K562 (cell line): Measurements from ENCODE around the gene TMEM156. TPM values are rescaled to one million over a fixed set of nuclear protein-coding genes. Genes with fewer than 3 reads are reported as not detected.

Source experiments
- ARID3A ChIP-seq: IDR thresholded peaks from 2 replicates; pipeline ENCODE4 v1.6.1; 2012; ENCODE audit warnings: low read depth, low read length, improper control_type of control experiment, borderline replicate concordance
- BCOR ChIP-seq: fragments of 450-650 bp; IDR thresholded peaks from 2 replicates; pipeline ENCODE4 v1.6.1; 2016
- CBFB ChIP-seq: sonication (generic); formaldehyde crosslinking; IDR thresholded peaks from 2 replicates; pipeline ENCODE4 v1.4.0; 2020; ENCODE audit warnings: mild to moderate bottlenecking, missing genetic modification reagents
- ELK1 ChIP-seq: sonication (generic); formaldehyde crosslinking; IDR thresholded peaks from 2 replicates; pipeline ENCODE4 v1.8.1; 2022; ENCODE audit warnings: missing genetic modification reagents
- HDAC2 ChIP-seq: fragments of 450-650 bp; IDR thresholded peaks from 2 replicates; pipeline ENCODE4 v1.6.1; 2016; ENCODE audit warnings: mild to moderate bottlenecking
- HNRNPL ChIP-seq: fragments of 200-400 bp; formaldehyde crosslinking; IDR thresholded peaks from 2 replicates; pipeline ENCODE4 v1.6.1; 2017; ENCODE audit warnings: low read depth, mild to moderate bottlenecking, low read length
- HNRNPUL1 ChIP-seq: fragments of 200-400 bp; formaldehyde crosslinking; IDR thresholded peaks from 2 replicates; pipeline ENCODE4 v1.6.1; 2017; ENCODE audit warnings: low read length
- KDM1A ChIP-seq, 2 experiments: fragments of 450-650 bp; IDR thresholded peaks; 2 replicates each; pipeline ENCODE4 v1.6.1; 2016; ENCODE audit warnings: mild to moderate bottlenecking in 2 of 2
- MEF2D ChIP-seq: conservative IDR thresholded peaks from 2 replicates; pipeline ENCODE4 v1.6.1; 2016; ENCODE audit warnings: low read depth, missing genetic modification characterization, missing compliant biosample characterization
- POLR2B ChIP-seq: fragments of 450-650 bp; IDR thresholded peaks from 2 replicates; pipeline ENCODE4 v1.6.1; 2018; ENCODE audit warnings: low read depth; ENCODE audit not compliant: partially characterized antibody
- PTBP1 ChIP-seq: fragments of 200-400 bp; formaldehyde crosslinking; IDR thresholded peaks from 2 replicates; pipeline ENCODE4 v1.6.1; 2017; ENCODE audit warnings: low read depth, low read length
- RBBP5 ChIP-seq: fragments of 200-600 bp; sonication (generic); IDR thresholded peaks from 2 replicates; pipeline ENCODE4 v1.6.1; 2012; ENCODE audit warnings: borderline replicate concordance, mild to moderate bottlenecking, low read length, control low read depth, inconsistent platforms; ENCODE audit not compliant: insufficient read depth, poor library complexity, severe bottlenecking
- RBM25 ChIP-seq: fragments of 200-400 bp; formaldehyde crosslinking; IDR thresholded peaks from 2 replicates; pipeline ENCODE4 v1.6.1; 2018; ENCODE audit warnings: low read length, low read depth, moderate library complexity; ENCODE audit not compliant: severe bottlenecking
- SMARCA5 ChIP-seq: fragments of 450-650 bp; IDR thresholded peaks from 2 replicates; pipeline ENCODE4 v1.6.1; 2016
- SRSF3 ChIP-seq: fragments of 200-400 bp; formaldehyde crosslinking; IDR thresholded peaks from 2 replicates; pipeline ENCODE4 v1.6.1; 2016; ENCODE audit warnings: mild to moderate bottlenecking, low read length, moderate library complexity; ENCODE audit not compliant: insufficient read depth
- YBX1 ChIP-seq: fragments of 450-650 bp; IDR thresholded peaks from 2 replicates; pipeline ENCODE4 v1.7.1; 2016; ENCODE audit warnings: mild to moderate bottlenecking
- ZFX ChIP-seq: sonication (generic); formaldehyde crosslinking; IDR thresholded peaks from 2 replicates; pipeline ENCODE4 v1.8.0; 2022; ENCODE audit warnings: mild to moderate bottlenecking, missing genetic modification reagents, moderate library complexity
- ZNF146 ChIP-seq: IDR thresholded peaks from one replicate; pipeline ENCODE4 v1.6.1; 2018; ENCODE audit warnings: missing compliant biosample characterization; ENCODE audit not compliant: unreplicated experiment
- ZNF57 ChIP-seq: fragments of 450-650 bp; formaldehyde crosslinking; IDR thresholded peaks from 2 replicates; pipeline ENCODE4 v1.4.0; 2020; ENCODE audit warnings: mild to moderate bottlenecking, moderate library complexity
- ZNF644 ChIP-seq: fragments of 200-800 bp; sonication (Bioruptor generic); IDR thresholded peaks from 2 replicates; pipeline ENCODE4 v1.6.1; 2016; ENCODE audit warnings: low read depth, missing genetic modification characterization, missing compliant biosample characterization
- ZNF785 ChIP-seq: fragments of 250-450 bp; sonication (Bioruptor Pico); IDR thresholded peaks from 2 replicates; pipeline ENCODE4 v1.4.0; 2020; ENCODE audit warnings: mild to moderate bottlenecking
- polyA plus RNA-seq, 8 experiments: library from polyadenylated mRNA; depleted of rRNA in 4 of 8; stranded (reverse) in 5 of 8; unstranded in 3 of 8; fragments of >200 nt; fragmentation: Nextera tagmentation in 2 of 8; fragmentation: Illumina TruSeq in 1 of 8; extraction: Ambion mirVana in 2 of 8; extraction: Trizol in 1 of 8; gene quantifications; 2 replicates each; pipeline versions ENCODE4 v1.2.1 to v1.2.3, GENCODE V29; 2011 to 2014; ENCODE audit warnings: inconsistent platforms in 1 of 8, missing spikeins in 1 of 8
- total RNA-seq, 7 experiments: library from RNA; depleted of rRNA in 6 of 7; stranded (reverse); fragments of >200 nt in 6 of 7; fragmentation: Illumina TruSeq in 2 of 7; extraction: Trizol in 2 of 7; gene quantifications; 2 replicates each; pipeline versions ENCODE4 v1.2.1 to v1.2.3, GENCODE V29; 2011 to 2021; ENCODE audit warnings: low replicate concordance in 1 of 7

The TMEM156 gene
- total and polyA plus RNA-seq, 9 of the 15 experiments (the other 6 are each of a cell fraction or from before 2014, with no cell fraction given), result 3.5 to 9.6 (median 6.4) TPM

GRCh38 chr4:39024311-39024865 lies 7.8 kb downstream of the TMEM156 start (continued):
- TF ChIP-seq ELK1 (no peak), MEF2D (tag) (no peak), RBBP5 (no peak), SRSF3 (no peak), SMARCA5 (peak; percentile 41; the same call in 1 of the 2 replicates), YBX1 (no peak), HDAC2 (0 out of 2 replicates have a peak, but pooled peaks have one; percentile 15), ZNF146 (CRISPR knock-in tag) (peak; percentile 94), ZFX (CRISPR knock-in tag) (0 out of 2 replicates have a peak, but pooled peaks have one; percentile 38), CBFB (CRISPR knock-in tag) (no peak), HNRNPL (no peak), POLR2B (no peak), HNRNPUL1 (no peak), RBM25 (peak; percentile 72), ZNF57 (CRISPR knock-in tag) (no peak), ZNF785 (CRISPR knock-in tag) (no peak), PTBP1 (no peak), ARID3A (no peak), BCOR (peak; percentile 70; the same call in 1 of the 2 replicates), KDM1A (IDR thresholded peaks at IDR 0.05) (peak; percentile 39 to 65; a peak in 2 of 4 replicates), ZNF644 (tag) (no peak)
